Globus pallidus (tissue), 1 donor: Measurements from ENCODE around the gene DTL.

Experiments used
- DNase-seq: peaks from one replicate; pipeline ENCODE4 v3.0.0-alpha.2; 2015; ENCODE audit warnings: low spot score

Gene DTL

GRCh38 chr1:212035835-212036605, 472 bp downstream of the DTL start:
- DNase-seq, result no peak

GRCh38 chr1:212037900-212038299, 2.4 kb downstream of the DTL start:
- no peak for DNase-seq

DNA sequence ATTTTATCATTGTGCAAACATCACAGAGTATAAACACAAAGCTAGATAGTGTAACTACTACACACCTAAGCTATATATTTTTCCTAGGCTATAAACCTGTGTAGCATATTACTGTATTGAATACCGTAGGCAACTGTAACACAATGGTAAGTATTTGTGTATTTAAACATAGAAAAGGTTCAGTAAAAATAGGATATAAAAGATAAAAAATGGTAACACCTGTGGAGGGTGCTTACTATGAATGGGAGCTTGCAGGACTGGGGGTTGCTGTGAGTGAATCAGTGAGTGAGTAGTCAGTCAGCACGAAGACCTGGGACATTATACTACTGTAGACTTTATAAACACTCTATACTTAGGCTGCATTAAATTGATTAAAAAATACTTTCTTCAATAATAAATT, 4.1 kb downstream of the DTL start:
- DNase-seq, result no peak

DNA sequence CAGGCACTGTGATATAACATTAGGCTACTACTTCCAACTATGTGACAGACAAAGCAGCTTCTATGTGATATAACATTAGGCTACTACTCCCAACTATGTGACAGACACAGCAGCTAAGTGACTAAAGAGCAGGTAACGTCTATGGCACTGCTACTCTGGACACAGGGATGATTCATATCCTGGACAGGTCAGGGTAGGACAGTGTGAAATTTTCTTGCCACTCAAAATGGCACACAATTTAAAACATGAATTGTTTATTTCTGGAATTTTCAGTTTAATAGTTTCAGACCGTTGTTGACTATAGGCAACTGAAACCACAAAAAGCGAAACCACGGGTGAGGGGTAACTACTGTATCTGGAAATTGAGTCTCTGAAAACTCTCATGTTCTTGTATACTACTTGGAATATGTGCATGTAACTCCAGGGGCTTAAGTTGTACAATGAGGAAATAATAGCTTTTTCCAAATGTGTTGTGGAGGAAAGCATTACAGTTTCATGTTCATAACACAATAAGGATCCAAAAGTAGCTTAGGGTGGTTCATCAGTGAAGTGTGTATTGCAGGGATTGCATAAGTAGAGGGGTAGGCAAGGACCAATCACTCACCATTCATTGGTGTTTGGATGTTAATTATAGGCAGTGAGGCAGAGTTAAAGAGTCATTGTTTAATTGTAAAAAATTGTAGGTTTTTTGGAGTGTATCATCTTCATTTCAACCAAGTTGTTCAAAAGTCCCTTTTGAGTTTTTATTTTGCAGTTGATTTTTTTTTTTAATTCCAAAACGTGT, 5.3 kb downstream of the DTL start:
- no peak for DNase-seq

DNA sequence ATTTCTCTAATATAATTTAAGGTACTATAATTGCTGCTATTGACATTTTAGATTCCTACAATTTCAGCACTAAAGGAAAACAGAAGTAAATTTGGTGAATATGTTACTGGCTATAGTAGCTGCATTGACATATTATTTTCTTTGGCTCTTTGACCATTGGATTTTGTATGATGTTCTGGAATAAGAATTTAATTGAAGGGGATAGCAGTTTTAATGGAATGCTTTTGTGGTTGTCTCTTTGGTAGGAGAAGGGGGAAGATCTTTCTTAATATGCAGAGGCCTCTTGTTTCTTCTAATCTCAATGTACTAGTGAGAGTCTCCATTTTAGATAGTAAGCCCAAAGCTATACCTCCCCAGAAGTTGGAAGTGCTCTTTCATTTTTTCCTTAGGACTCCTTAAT, 6.9 kb downstream of the DTL start:
- no peak for DNase-seq

- DNase-seq, result no peak
Observed at GRCh38 chr1:212044851-212045250, 9.3 kb downstream of the DTL start.

- no peak for DNase-seq
Observed at GRCh38 chr1:212045981-212046380, 10.4 kb downstream of the DTL start.

DNA sequence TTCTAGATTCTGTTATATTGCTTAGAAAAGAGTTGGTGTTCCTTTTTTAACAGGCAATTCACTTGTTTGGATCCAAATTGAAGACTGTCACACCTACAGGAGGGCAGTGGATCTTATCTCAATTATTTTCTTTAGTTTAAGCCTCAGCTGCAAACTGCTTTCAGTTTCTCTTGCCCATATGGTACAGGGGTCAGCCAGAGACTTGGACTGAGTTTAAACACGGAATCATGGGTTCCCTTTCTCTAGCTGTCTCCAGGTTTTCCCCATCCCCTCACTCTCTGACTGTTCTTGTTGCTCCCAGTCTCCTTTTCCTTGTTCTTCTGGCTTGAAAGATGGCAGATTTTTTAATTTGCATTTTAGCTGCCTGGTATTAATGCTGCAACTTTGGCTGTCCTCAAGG, 18.4 kb downstream of the DTL start:
- no peak for DNase-seq

DNA sequence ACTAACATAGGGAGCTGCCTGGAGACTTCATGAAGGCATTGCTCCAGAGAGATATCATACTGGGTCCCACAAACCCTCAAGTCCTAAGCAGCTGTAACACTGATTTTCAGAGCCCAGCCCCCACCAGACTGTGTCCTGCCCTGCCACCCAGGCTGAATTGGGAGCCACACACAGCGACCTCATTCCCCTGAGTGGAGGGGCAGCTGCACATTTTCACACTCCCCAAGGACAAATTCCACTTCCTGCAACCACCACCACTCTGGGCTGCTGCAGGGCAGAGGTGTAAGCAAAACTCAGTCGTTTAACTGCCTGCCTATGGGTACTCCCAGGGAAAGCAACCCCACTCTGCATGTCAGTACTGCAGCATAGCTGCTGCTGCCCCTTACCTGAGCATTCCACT, 19.8 kb downstream of the DTL start:
- no peak for DNase-seq

GRCh38 chr1:212060632-212061472, 25.3 kb downstream of the DTL start:
- DNase-seq, result no peak

DNA sequence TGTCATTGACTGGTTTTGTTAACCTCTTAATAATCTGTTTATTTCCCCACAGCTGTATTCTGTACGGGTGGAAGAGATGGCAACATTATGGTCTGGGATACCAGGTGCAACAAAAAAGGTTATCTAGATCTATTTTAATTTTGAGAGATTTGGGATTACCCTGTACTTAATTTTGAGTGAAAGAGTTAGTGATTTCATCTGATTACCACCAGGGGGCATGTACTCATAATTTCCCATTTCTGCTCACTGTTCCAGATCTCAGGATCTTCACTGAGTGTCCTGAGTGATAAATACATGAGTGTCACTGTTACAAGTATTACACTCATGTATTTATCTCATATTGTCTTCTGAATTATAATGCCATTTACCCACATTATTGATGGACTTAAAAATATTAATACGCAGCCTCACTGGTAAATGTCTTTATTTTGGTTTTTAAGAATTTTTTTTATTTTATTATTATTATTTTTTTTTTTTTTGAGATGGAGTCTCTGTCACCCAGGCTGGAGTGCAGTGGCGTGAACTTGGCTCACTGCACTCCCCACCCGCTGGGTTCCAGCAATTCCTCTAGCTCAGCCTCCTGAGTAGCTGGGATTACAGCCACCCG, 27.4 kb downstream of the DTL start:
- peak; percentile 37 for DNase-seq

DNA sequence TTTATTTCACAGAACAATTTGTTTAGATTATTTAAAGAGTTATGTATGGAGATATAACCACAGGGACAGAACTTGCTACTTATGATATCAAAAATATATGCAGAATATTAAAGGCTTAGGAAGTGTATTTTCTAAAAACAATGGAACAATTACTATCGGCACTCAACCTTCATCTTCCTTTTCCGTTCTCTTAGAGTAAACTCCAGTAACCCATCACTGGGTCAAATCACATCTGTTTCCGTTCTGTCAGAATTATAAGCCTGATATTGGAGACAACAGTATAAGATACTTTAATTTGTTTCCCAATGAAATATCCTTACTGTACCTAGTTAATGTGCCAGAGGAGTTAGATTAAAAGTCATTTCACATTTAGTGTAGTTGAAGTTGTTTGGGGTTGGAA, 32.2 kb downstream of the DTL start:
- no peak for DNase-seq

DNA sequence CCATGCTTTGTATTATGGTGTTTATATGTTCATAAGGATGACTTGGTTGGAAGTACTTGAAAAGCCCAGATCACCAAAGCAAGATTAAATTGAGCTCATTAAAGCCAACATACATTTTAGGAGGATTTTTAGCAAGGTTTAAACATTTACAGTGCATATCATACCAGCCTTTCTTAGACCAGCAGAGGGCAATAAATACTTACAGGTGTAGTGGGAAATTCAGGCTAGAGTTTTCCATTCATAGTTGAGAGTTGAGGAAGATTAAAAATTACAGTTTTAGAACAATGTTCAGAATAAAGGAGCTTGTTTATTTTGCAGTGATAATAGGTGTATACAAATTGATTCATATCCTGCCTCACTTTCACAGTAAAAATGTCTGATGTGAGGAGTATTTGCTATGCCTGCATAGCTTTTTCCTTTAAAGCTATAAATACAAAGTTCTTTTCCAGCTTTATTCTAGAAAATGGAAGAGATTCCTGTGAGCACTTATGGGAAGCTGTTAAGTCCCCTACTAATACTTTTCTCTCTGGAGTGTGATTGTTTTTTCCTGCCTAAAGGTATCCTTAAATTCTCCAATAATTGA, 35.3 kb downstream of the DTL start:
- peak; percentile 57 for DNase-seq

GRCh38 chr1:212072047-212072446, 36.5 kb downstream of the DTL start:
- no peak for DNase-seq

- DNase-seq, result no peak
Observed at GRCh38 chr1:212073490-212073889, 37.9 kb downstream of the DTL start.

- no peak for DNase-seq
Observed at GRCh38 chr1:212074313-212074712, 38.8 kb downstream of the DTL start.

DNA sequence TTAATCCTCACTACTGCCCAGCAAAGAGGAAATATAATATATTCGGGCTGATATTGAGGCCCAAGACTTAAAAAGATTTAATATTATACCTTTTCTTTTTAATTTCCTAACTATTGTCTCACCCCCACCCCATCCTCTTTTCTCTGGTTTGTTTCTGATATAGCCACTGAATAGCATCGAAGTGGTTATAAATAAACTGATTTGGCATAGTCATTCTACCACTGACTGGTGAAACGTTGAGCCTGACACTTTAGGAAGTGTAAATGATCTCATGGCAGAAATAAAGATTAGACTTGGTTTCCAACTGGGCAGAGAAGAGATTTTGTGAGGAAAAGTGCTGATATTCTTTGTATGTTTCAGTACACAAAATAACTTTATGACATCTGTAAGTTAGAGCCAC, 39.3 kb downstream of the DTL start:
- DNase-seq, result no peak

DNA sequence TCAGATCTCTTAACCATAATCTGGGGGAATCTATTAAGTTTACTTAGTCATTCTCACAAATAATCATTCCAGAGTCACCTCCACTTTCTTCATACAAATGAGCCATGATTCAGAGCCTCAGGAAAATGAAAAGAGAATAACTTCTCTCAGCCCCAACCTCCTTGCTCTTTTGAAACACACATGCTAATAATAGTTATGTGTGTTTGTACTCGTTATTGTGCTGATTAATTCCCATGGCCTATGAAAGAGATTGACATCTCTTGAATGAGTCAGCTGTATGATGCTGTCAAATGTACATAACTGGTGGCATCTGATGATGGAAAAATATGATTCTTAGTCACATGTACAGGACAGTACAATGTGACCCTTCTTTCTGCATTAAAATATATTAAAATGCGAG, 41.5 kb downstream of the DTL start:
- no peak for DNase-seq

- no peak for DNase-seq
Observed at GRCh38 chr1:212078826-212079225, 43.3 kb downstream of the DTL start.

DNA sequence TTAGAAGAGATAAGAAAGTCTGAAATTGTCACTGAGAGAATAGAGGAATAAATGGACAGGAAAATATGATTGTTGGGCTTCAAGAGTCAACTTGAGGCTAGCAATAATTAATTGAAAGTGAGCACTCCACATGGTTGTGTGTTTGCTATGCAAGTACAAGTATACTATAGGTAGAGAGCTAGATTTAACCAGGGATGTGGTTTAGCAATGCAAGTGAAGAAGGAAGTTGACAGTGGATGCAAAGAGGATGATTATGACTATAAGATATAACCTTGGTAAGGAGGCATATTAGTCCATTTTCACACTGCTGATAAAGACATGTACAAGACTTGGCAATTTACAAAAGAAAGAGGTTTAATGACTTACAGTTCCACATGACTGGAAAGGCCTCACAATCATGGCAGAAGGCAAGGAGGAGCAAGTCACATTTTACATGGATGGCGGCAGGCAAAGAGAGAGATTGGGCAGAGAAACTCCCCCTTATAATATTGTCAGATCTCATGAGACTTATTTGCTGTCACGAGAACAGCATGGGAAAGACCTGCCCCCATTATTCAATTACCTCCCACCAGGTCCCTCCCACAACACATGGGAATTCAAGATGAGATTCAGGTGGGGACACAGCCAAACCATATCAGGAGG, 47.3 kb downstream of the DTL start:
- DNase-seq, result no peak

DNA sequence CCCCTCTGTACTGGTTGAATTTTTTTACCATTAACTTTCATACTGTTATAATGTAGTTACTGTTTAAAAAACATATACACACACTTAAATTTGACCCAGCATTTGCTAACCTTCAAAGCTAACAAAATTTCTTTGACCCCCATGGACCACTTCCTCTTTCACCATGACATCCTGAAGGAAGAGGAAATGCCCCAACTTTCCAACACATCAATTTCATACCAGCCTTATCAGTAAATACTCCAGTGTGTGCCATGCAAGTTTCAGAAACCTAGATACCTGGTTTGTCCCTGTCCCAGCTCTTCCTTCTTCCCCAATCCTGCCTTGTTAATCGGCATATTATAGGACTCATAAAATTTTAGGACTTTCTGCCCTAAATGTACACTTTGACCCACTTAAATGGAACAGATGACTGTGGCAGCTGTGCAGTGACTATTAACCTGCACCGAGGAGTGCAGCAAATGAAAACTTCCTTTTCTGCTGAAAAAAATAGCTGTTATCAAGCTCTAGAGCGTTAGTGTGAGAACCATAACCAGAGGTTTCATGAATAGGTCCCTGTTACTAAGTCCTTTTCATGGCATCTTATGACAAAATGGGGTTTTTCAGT, 54.1 kb downstream of the DTL start:
- no peak for DNase-seq
